ENCODE results near the gene ZNF32.
"Not testable (repeated sequence)": the region's sequence is repeated elsewhere in the genome, so short reads cannot be mapped to it uniquely, and the experiment has no call there.

The ZNF32 gene

GRCh38 chr10:43628956-43629355, 19.7 kb downstream of the ZNF32 start:
- TF ChIP-seq GATA1 (IDR thresholded peaks at IDR 0.05; ENCODE audit: low read depth, low read length) (no peak), POLR2A (IDR thresholded peaks at IDR 0.05; ENCODE audit: low read length) (no peak)

GRCh38 chr10:43627942-43628341, 20.7 kb downstream of the ZNF32 start:
- TF ChIP-seq GATA1 (IDR thresholded peaks at IDR 0.05; ENCODE audit: low read depth, low read length) = no peak
- no peak for TF ChIP-seq POLR2A (IDR thresholded peaks at IDR 0.05; ENCODE audit: low read length)
- DNase-seq = no peak

More at GRCh38 chr10:43628956-43629355, 19.7 kb downstream of the ZNF32 start:
- no peak for DNase-seq

GRCh38 chr10:43623351-43623750, 25.3 kb downstream of the ZNF32 start:
- no peak for TF ChIP-seq GATA1 (IDR thresholded peaks at IDR 0.05; ENCODE audit: low read depth, low read length)
- TF ChIP-seq POLR2A (IDR thresholded peaks at IDR 0.05; ENCODE audit: low read length) = no peak
- DNase-seq = peak; percentile 19 to 24

GRCh38 chr10:43622038-43622437, 26.6 kb downstream of the ZNF32 start:
- TF ChIP-seq GATA1 (IDR thresholded peaks at IDR 0.05; ENCODE audit: low read depth, low read length) (no peak), POLR2A (IDR thresholded peaks at IDR 0.05; ENCODE audit: low read length) (no peak)
- no peak for DNase-seq

- TF ChIP-seq GATA1 (IDR thresholded peaks at IDR 0.05; ENCODE audit: low read depth, low read length) = no peak
- no peak for TF ChIP-seq POLR2A (IDR thresholded peaks at IDR 0.05; ENCODE audit: low read length)
- DNase-seq = no peak
Observed at GRCh38 chr10:43619368-43619767, 29.3 kb downstream of the ZNF32 start.

GRCh38 chr10:43616697-43617370, 31.8 kb downstream of the ZNF32 start:
- DNase-seq = no peak
- TF ChIP-seq GATA1 (IDR thresholded peaks at IDR 0.05; ENCODE audit: low read depth, low read length) (no peak), POLR2A (IDR thresholded peaks at IDR 0.05; ENCODE audit: low read length) (no peak)

- no peak for TF ChIP-seq POLR2A (IDR thresholded peaks at IDR 0.05; ENCODE audit: low read length)
- no peak for TF ChIP-seq GATA1 (IDR thresholded peaks at IDR 0.05; ENCODE audit: low read depth, low read length)
- no peak for DNase-seq
Observed at GRCh38 chr10:43610636-43611035, 38.0 kb downstream of the ZNF32 start.

- DNase-seq = no peak
- TF ChIP-seq GATA1 (IDR thresholded peaks at IDR 0.05; ENCODE audit: low read depth, low read length) (no peak), POLR2A (IDR thresholded peaks at IDR 0.05; ENCODE audit: low read length) (no peak)
Observed at GRCh38 chr10:43607199-43607573, 41.5 kb downstream of the ZNF32 start.

GRCh38 chr10:43606323-43607198, 42.1 kb downstream of the ZNF32 start, which contains the start of gene ZNF485:
Gene ZNF485 (plus strand): TSS chr10:43606438. CDS start chr10:43607051, 613 bp downstream.
- peak; percentile 56 to 66 for DNase-seq
- TF ChIP-seq POLR2A (IDR thresholded peaks at IDR 0.05; ENCODE audit: low read length) = peak; percentile 36
- TF ChIP-seq GATA1 (IDR thresholded peaks at IDR 0.05; ENCODE audit: low read depth, low read length) = no peak

GRCh38 chr10:43605850-43606322, 42.8 kb downstream of the ZNF32 start:
- TF ChIP-seq GATA1 (IDR thresholded peaks at IDR 0.05; ENCODE audit: low read depth, low read length) (no peak), POLR2A (IDR thresholded peaks at IDR 0.05; ENCODE audit: low read length) (no peak)
- no peak for DNase-seq

- DNase-seq = not testable (repeated sequence)
Observed at GRCh38 chr10:43601576-43601975, 47.1 kb downstream of the ZNF32 start.

- no peak for TF ChIP-seq GATA1 (IDR thresholded peaks at IDR 0.05; ENCODE audit: low read depth, low read length)
- TF ChIP-seq POLR2A (IDR thresholded peaks at IDR 0.05; ENCODE audit: low read length) = no peak
- peak in 1 of 2 experiments; percentile 28 for DNase-seq
Observed at GRCh38 chr10:43599333-43599732, 49.3 kb downstream of the ZNF32 start.

- no peak for TF ChIP-seq GATA1 (IDR thresholded peaks at IDR 0.05; ENCODE audit: low read depth, low read length)
- TF ChIP-seq POLR2A (IDR thresholded peaks at IDR 0.05; ENCODE audit: low read length) = no peak
- peak in 1 of 2 experiments; percentile 1 for DNase-seq
Observed at GRCh38 chr10:43598446-43598845, 50.2 kb downstream of the ZNF32 start.

GRCh38 chr10:43596546-43596945, 52.1 kb downstream of the ZNF32 start:
- no peak for DNase-seq
- no peak for TF ChIP-seq POLR2A (IDR thresholded peaks at IDR 0.05; ENCODE audit: low read length)
- no peak for TF ChIP-seq GATA1 (IDR thresholded peaks at IDR 0.05; ENCODE audit: low read depth, low read length)
